Measurements from ENCODE around the gene GAREM1.

The GAREM1 gene

GRCh38 chr18:32418148-32418547, 52.5 kb downstream of the GAREM1 start:
- no peak for TF ChIP-seq CTCF (IDR thresholded peaks at IDR 0.05; ENCODE audit: low read length, missing control alignments)
- no peak overlapping the region for H3K4me3 ChIP-seq (replicated peaks; ENCODE audit: low read depth, low read length)
- no peak for DNase-seq (ENCODE audit: low read depth)

- no peak overlapping the region for H3K4me3 ChIP-seq (replicated peaks; ENCODE audit: low read depth, low read length)
- DNase-seq (ENCODE audit: low read depth), result no peak
- no peak for TF ChIP-seq CTCF (IDR thresholded peaks at IDR 0.05; ENCODE audit: low read length, missing control alignments)
Observed at GRCh38 chr18:32405588-32405987, 65.1 kb downstream of the GAREM1 start.

- H3K4me3 ChIP-seq (replicated peaks; ENCODE audit: low read depth, low read length), result no peak overlapping the region
- no peak for TF ChIP-seq CTCF (IDR thresholded peaks at IDR 0.05; ENCODE audit: low read length, missing control alignments)
- no peak for DNase-seq (ENCODE audit: low read depth)
Observed at GRCh38 chr18:32401621-32402020, 69.1 kb downstream of the GAREM1 start.

GRCh38 chr18:32393407-32393806, 77.3 kb downstream of the GAREM1 start:
- TF ChIP-seq CTCF (IDR thresholded peaks at IDR 0.05; ENCODE audit: low read length, missing control alignments), result no peak
- DNase-seq (ENCODE audit: low read depth), result no peak
- H3K4me3 ChIP-seq (replicated peaks; ENCODE audit: low read depth, low read length), result no peak overlapping the region

GRCh38 chr18:32391126-32391525, 79.6 kb downstream of the GAREM1 start:
- no peak for TF ChIP-seq CTCF (IDR thresholded peaks at IDR 0.05; ENCODE audit: low read length, missing control alignments)
- DNase-seq (ENCODE audit: low read depth), result no peak
- no peak overlapping the region for H3K4me3 ChIP-seq (replicated peaks; ENCODE audit: low read depth, low read length)

- TF ChIP-seq CTCF (IDR thresholded peaks at IDR 0.05; ENCODE audit: low read length, missing control alignments), result no peak
- H3K4me3 ChIP-seq (replicated peaks; ENCODE audit: low read depth, low read length), result no peak overlapping the region
- no peak for DNase-seq (ENCODE audit: low read depth)
Observed at GRCh38 chr18:32389858-32390257, 80.8 kb downstream of the GAREM1 start.

- no peak for TF ChIP-seq CTCF (IDR thresholded peaks at IDR 0.05; ENCODE audit: low read length, missing control alignments)
- DNase-seq (ENCODE audit: low read depth), result no peak
- no peak overlapping the region for H3K4me3 ChIP-seq (replicated peaks; ENCODE audit: low read depth, low read length)
Observed at GRCh38 chr18:32389191-32389590, 81.5 kb downstream of the GAREM1 start.
